ENCODE results near the gene EFNB1. TPM values are rescaled to one million over a fixed set of nuclear protein-coding genes. Genes with fewer than 3 reads are reported as not detected.
"Not testable (repeated sequence)": the region's sequence is repeated elsewhere in the genome, so short reads cannot be mapped to it uniquely, and the experiment has no call there.

The EFNB1 gene
- 10 to 100 TPM in 2 of 3 donors, 1 to 10 TPM in 1; 9.8 to 60.4 (median 31.3) TPM for polyA plus RNA-seq

GRCh38 chrX:68828740-68829581 lies at the start of gene EFNB1:
Gene EFNB1 (plus strand): TSS chrX:68829021. CDS start chrX:68829777, 756 bp downstream.
- H3K27ac ChIP-seq (ENCODE audit: low read depth, low read length), result no peak within 1 kb of the TSS

GRCh38 chrX:68781295-68781694 lies 47.5 kb upstream of the EFNB1 start:
- H3K27ac ChIP-seq (ENCODE audit: low read depth, low read length), result not testable (repeated sequence)
- WGBS, 3 donors, result 93 to 96% (median 95%) methylated on average over 4 of the region's 4 CpGs

More at GRCh38 chrX:68828740-68829581, at the start of gene EFNB1:
- WGBS, 3 donors, result 0 to 36% (median 0%) methylated on average over 58 to 80 of the region's 82 CpGs

GRCh38 chrX:68784816-68785215 lies 44.0 kb upstream of the EFNB1 start:
- H3K27ac ChIP-seq (ENCODE audit: low read depth, low read length), result no peak overlapping the region
- 78 to 94% (median 80%) methylated on average over 7 to 10 of the region's 10 CpGs for WGBS, 3 donors

- not testable (repeated sequence) for H3K27ac ChIP-seq (ENCODE audit: low read depth, low read length)
- WGBS, 3 donors, result 74 to 79% (median 78%) methylated on average over 2 to 4 of the region's 4 CpGs
Observed at GRCh38 chrX:68786581-68786980, 42.2 kb upstream of the EFNB1 start.

GRCh38 chrX:68789966-68790365 lies 38.9 kb upstream of the EFNB1 start:
- 65 to 77% (median 76%) methylated on average over 3 of the region's 3 CpGs for WGBS, 3 donors
- no peak overlapping the region for H3K27ac ChIP-seq (ENCODE audit: low read depth, low read length)

GRCh38 chrX:68792083-68792482 lies 36.7 kb upstream of the EFNB1 start:
- WGBS, 3 donors, result 71 to 92% (median 80%) methylated on average over 1 of the region's 1 CpG
- H3K27ac ChIP-seq (ENCODE audit: low read depth, low read length), result no peak overlapping the region

GRCh38 chrX:68794461-68794860 lies 34.4 kb upstream of the EFNB1 start:
- H3K27ac ChIP-seq (ENCODE audit: low read depth, low read length), result no peak overlapping the region
- 40 to 83% (median 80%) methylated on average over 2 to 4 of the region's 4 CpGs for WGBS, 3 donors

- WGBS, 3 donors, result 73 to 88% (median 83%) methylated on average over 2 to 3 of the region's 3 CpGs
Observed at GRCh38 chrX:68795741-68796140, 33.1 kb upstream of the EFNB1 start.

GRCh38 chrX:68798400-68798799 lies 30.4 kb upstream of the EFNB1 start:
- not testable (repeated sequence) for H3K27ac ChIP-seq (ENCODE audit: low read depth, low read length)

More at GRCh38 chrX:68795741-68796140, 33.1 kb upstream of the EFNB1 start:
- H3K27ac ChIP-seq (ENCODE audit: low read depth, low read length), result no peak overlapping the region

GRCh38 chrX:68801737-68802290 lies 27.0 kb upstream of the EFNB1 start:
- 77 to 87% (median 82%) methylated on average over 4 of the region's 4 CpGs for WGBS, 3 donors
- H3K27ac ChIP-seq (ENCODE audit: low read depth, low read length), result no peak overlapping the region

GRCh38 chrX:68807818-68808217 lies 21.0 kb upstream of the EFNB1 start:
- 17 to 44% (median 37%) methylated on average over 3 of the region's 3 CpGs for WGBS, 3 donors
- no peak overlapping the region for H3K27ac ChIP-seq (ENCODE audit: low read depth, low read length)

- no peak overlapping the region for H3K27ac ChIP-seq (ENCODE audit: low read depth, low read length)
- WGBS, 3 donors, result 62 to 75% (median 69%) methylated on average over 6 of the region's 6 CpGs
Observed at GRCh38 chrX:68808686-68809357, 20.0 kb upstream of the EFNB1 start.

GRCh38 chrX:68820476-68821110 lies 8.2 kb upstream of the EFNB1 start:
- 71 to 77% (median 73%) methylated on average over 6 of the region's 6 CpGs for WGBS, 3 donors
- H3K27ac ChIP-seq (ENCODE audit: low read depth, low read length), result no peak overlapping the region

GRCh38 chrX:68821616-68822015 lies 7.2 kb upstream of the EFNB1 start:
- no peak overlapping the region for H3K27ac ChIP-seq (ENCODE audit: low read depth, low read length)
- 63 to 73% (median 68%) methylated on average over 3 of the region's 3 CpGs for WGBS, 3 donors

- 13 to 22% (median 15%) methylated on average over 13 to 14 of the region's 14 CpGs for WGBS, 3 donors
- no peak overlapping the region for H3K27ac ChIP-seq (ENCODE audit: low read depth, low read length)
Observed at GRCh38 chrX:68822641-68823410, 6.0 kb upstream of the EFNB1 start.

GRCh38 chrX:68823413-68824151 lies 5.2 kb upstream of the EFNB1 start:
- H3K27ac ChIP-seq (ENCODE audit: low read depth, low read length), result no peak overlapping the region
- WGBS, 3 donors, result 61 to 84% (median 67%) methylated on average over 10 of the region's 10 CpGs

- no peak overlapping the region for H3K27ac ChIP-seq (ENCODE audit: low read depth, low read length)
Observed at GRCh38 chrX:68824152-68824433, 4.7 kb upstream of the EFNB1 start.

Data from adipose tissue (tissue), 3 donors.